ENCODE data around the gene NOVA2. TPM values are rescaled to one million over a fixed set of nuclear protein-coding genes. Genes with fewer than 3 reads are reported as not detected.

The NOVA2 gene
- polyA plus RNA-seq, 2 of the 4 experiments (the other 2 are of a cell fraction) = 0.06 to 0.30 TPM

Small RNA genes lying within 50 kb of the gene (small RNA-seq; reads per million reads assigned to genes)
- gene MIR769 = 7.8 to 460 (median 181) reads per million in 6 experiments

Other genes starting within 250 kb of the NOVA2 start
- 4.9 and 6.9 TPM in 2 replicates for gene FBXO46, start 243.0 kb downstream of the NOVA2 start, polyA plus RNA-seq (2011; rRNA removed)
- 10.9 to 12.7 TPM (median 11.5 TPM) in 3 replicates for gene FBXO46, start 243.0 kb downstream of the NOVA2 start, polyA plus RNA-seq (2017; fragmentation: RNase III; extraction: RNeasy Plus Mini Kit Qiagen cat#74134 plus additional on column Dnase treatment)
- 0.05 TPM in 1 of 2 replicates, not detected in the other for gene MEIOSIN, start 240.4 kb downstream of the NOVA2 start, polyA plus RNA-seq (2011; rRNA removed)
- gene MEIOSIN, start 240.4 kb downstream of the NOVA2 start, polyA plus RNA-seq (2017; fragmentation: RNase III; extraction: RNeasy Plus Mini Kit Qiagen cat#74134 plus additional on column Dnase treatment) = 0.04 TPM in 1 of 3 replicates, not detected in the others
- gene SIX5, start 204.6 kb downstream of the NOVA2 start, polyA plus RNA-seq (2011; rRNA removed) = 8.9 and 10.0 TPM in 2 replicates
- gene SIX5, start 204.6 kb downstream of the NOVA2 start, polyA plus RNA-seq (2017; fragmentation: RNase III; extraction: RNeasy Plus Mini Kit Qiagen cat#74134 plus additional on column Dnase treatment) = 19.6 to 24.7 TPM (median 24.7 TPM) in 3 replicates
- gene DMPK, start 191.4 kb downstream of the NOVA2 start, polyA plus RNA-seq (2011; rRNA removed) = 12.5 and 21.6 TPM in 2 replicates
- 46.3 to 57.5 TPM (median 56.6 TPM) in 3 replicates for gene DMPK, start 191.4 kb downstream of the NOVA2 start, polyA plus RNA-seq (2017; fragmentation: RNase III; extraction: RNeasy Plus Mini Kit Qiagen cat#74134 plus additional on column Dnase treatment)
- gene DMWD, start 181.0 kb downstream of the NOVA2 start, polyA plus RNA-seq (2011; rRNA removed) = 17.1 and 17.5 TPM in 2 replicates
- 29.9 to 31.3 TPM (median 29.9 TPM) in 3 replicates for gene DMWD, start 181.0 kb downstream of the NOVA2 start, polyA plus RNA-seq (2017; fragmentation: RNase III; extraction: RNeasy Plus Mini Kit Qiagen cat#74134 plus additional on column Dnase treatment)
- gene RSPH6A, start 158.6 kb downstream of the NOVA2 start, polyA plus RNA-seq (2011; rRNA removed) = 0.04 TPM in 1 of 2 replicates, not detected in the other
- gene RSPH6A, start 158.6 kb downstream of the NOVA2 start, polyA plus RNA-seq (2017; fragmentation: RNase III; extraction: RNeasy Plus Mini Kit Qiagen cat#74134 plus additional on column Dnase treatment) = 0.04 TPM in 1 of 3 replicates, not detected in the others
- gene SYMPK, start 110.7 kb downstream of the NOVA2 start, polyA plus RNA-seq (2011; rRNA removed) = 92.6 and 105 TPM in 2 replicates
- gene SYMPK, start 110.7 kb downstream of the NOVA2 start, polyA plus RNA-seq (2017; fragmentation: RNase III; extraction: RNeasy Plus Mini Kit Qiagen cat#74134 plus additional on column Dnase treatment) = 57.8 to 61.9 TPM (median 58.1 TPM) in 3 replicates
- gene FOXA3, start 109.5 kb downstream of the NOVA2 start, polyA plus RNA-seq (2011; rRNA removed) = 5.3 and 6.5 TPM in 2 replicates
- gene FOXA3, start 109.5 kb downstream of the NOVA2 start, polyA plus RNA-seq (2017; fragmentation: RNase III; extraction: RNeasy Plus Mini Kit Qiagen cat#74134 plus additional on column Dnase treatment) = 1.2 to 1.6 TPM (median 1.3 TPM) in 3 replicates
- gene IRF2BP1, start 87.7 kb downstream of the NOVA2 start, polyA plus RNA-seq (2011; rRNA removed) = 9.5 and 10.9 TPM in 2 replicates
- 20.1 to 23.1 TPM (median 21.3 TPM) in 3 replicates for gene IRF2BP1, start 87.7 kb downstream of the NOVA2 start, polyA plus RNA-seq (2017; fragmentation: RNase III; extraction: RNeasy Plus Mini Kit Qiagen cat#74134 plus additional on column Dnase treatment)
- 2.1 and 3.4 TPM in 2 replicates for gene MYPOP, start 71.3 kb downstream of the NOVA2 start, polyA plus RNA-seq (2011; rRNA removed)
- gene MYPOP, start 71.3 kb downstream of the NOVA2 start, polyA plus RNA-seq (2017; fragmentation: RNase III; extraction: RNeasy Plus Mini Kit Qiagen cat#74134 plus additional on column Dnase treatment) = 7.9 to 10.6 TPM (median 10.5 TPM) in 3 replicates
- gene NANOS2, start 59.1 kb downstream of the NOVA2 start, polyA plus RNA-seq (2011; rRNA removed) = not detected in 2 replicates
- not detected in 3 replicates for gene NANOS2, start 59.1 kb downstream of the NOVA2 start, polyA plus RNA-seq (2017; fragmentation: RNase III; extraction: RNeasy Plus Mini Kit Qiagen cat#74134 plus additional on column Dnase treatment)
- 3.2 and 4.1 TPM in 2 replicates for gene CCDC61, start 21.6 kb upstream of the NOVA2 start, polyA plus RNA-seq (2011; rRNA removed)
- 6.9 to 9.0 TPM (median 8.2 TPM) in 3 replicates for gene CCDC61, start 21.6 kb upstream of the NOVA2 start, polyA plus RNA-seq (2017; fragmentation: RNase III; extraction: RNeasy Plus Mini Kit Qiagen cat#74134 plus additional on column Dnase treatment)
- not detected in 2 replicates for gene PGLYRP1, start 49.2 kb upstream of the NOVA2 start, polyA plus RNA-seq (2011; rRNA removed)
- not detected in 3 replicates for gene PGLYRP1, start 49.2 kb upstream of the NOVA2 start, polyA plus RNA-seq (2017; fragmentation: RNase III; extraction: RNeasy Plus Mini Kit Qiagen cat#74134 plus additional on column Dnase treatment)
- gene IGFL4, start 67.1 kb upstream of the NOVA2 start, polyA plus RNA-seq (2011; rRNA removed) = 1.7 and 2.4 TPM in 2 replicates
- 1.3 to 3.1 TPM (median 2.8 TPM) in 3 replicates for gene IGFL4, start 67.1 kb upstream of the NOVA2 start, polyA plus RNA-seq (2017; fragmentation: RNase III; extraction: RNeasy Plus Mini Kit Qiagen cat#74134 plus additional on column Dnase treatment)
- 0.16 TPM in 1 of 2 replicates, not detected in the other for gene IGFL3, start 150.8 kb upstream of the NOVA2 start, polyA plus RNA-seq (2011; rRNA removed)
- gene IGFL3, start 150.8 kb upstream of the NOVA2 start, polyA plus RNA-seq (2017; fragmentation: RNase III; extraction: RNeasy Plus Mini Kit Qiagen cat#74134 plus additional on column Dnase treatment) = 0.44 to 1.1 TPM (median 0.66 TPM) in 3 replicates
- 0.78 and 1.9 TPM in 2 replicates for gene IGFL2, start 174.4 kb upstream of the NOVA2 start, polyA plus RNA-seq (2011; rRNA removed)
- gene IGFL2, start 174.4 kb upstream of the NOVA2 start, polyA plus RNA-seq (2017; fragmentation: RNase III; extraction: RNeasy Plus Mini Kit Qiagen cat#74134 plus additional on column Dnase treatment) = 0.21 to 1.4 TPM (median 1.1 TPM) in 3 replicates

All from A549 (cell line).